CD4-positive, alpha-beta T cell treated with Interleukin-21 for 1 hour (primary cell): ENCODE data around the gene PLCL1.
"Not testable (repeated sequence)": the region's sequence is repeated elsewhere in the genome, so short reads cannot be mapped to it uniquely, and the experiment has no call there.

Source experiments
- DNase-seq: peaks from one replicate; pipeline ENCODE4 v3.0.0-alpha.2; 2020

Gene PLCL1

GRCh38 chr2:198008230-198008629, 203.8 kb downstream of the PLCL1 start:
- no peak for DNase-seq

DNA sequence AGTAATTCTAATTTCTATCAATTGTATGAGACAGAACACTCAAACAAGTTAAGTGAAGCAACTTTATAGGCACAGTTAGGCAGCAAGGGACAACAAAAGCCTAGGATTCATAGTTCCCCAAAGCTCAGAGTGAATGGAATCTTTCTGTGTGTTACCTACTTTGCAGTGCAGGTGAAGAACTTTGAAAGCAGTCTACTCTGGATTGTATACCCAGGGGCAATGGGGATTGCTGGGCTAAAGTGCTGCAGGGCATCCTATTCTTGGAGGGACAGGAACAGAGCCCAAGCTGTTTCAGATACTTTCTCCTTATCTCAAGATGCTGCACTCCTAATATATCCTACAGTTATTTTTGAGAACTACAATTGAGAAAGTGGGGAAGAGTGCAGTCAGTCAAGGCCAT, 207.6 kb downstream of the PLCL1 start:
- no peak for DNase-seq

GRCh38 chr2:198016243-198016642, 211.8 kb downstream of the PLCL1 start:
- no peak for DNase-seq

DNA sequence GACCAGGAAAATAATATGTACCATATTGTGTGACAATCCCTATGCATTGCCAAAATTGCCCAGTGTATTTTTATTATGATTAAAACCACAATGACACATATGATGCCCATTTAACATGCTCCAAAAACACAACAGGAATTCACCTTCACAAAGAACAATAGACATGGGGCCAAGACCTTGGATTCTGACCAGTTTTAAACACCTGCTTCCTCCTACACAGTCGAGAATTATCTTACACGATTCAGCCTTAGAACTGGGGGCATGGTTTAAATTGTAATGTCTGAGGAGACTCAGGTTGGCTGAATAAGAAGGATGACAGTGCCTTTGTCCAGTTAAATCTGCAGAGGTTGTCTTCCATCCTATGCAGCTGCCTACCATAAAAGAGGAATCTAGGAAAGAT, 212.7 kb downstream of the PLCL1 start:
- DNase-seq, result no peak

DNA sequence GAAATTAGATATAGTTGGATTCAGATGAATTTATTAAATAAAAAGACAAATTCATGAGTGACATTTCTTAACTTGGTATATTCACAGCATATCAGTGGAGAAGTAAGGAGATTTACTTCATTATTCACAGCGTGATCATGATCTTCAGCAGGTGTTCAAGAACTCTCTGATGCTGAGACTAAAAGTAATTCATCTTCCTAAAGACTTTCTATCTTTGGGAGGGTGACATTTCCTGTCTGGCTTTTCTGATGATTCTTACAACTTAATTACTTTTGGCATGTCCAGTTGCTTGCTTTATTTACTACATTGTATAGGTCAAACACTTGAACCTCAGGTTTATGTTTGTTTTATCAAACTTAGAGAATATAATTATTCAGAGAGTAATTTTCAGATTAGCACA, 224.6 kb downstream of the PLCL1 start:
- DNase-seq, result no peak

DNA sequence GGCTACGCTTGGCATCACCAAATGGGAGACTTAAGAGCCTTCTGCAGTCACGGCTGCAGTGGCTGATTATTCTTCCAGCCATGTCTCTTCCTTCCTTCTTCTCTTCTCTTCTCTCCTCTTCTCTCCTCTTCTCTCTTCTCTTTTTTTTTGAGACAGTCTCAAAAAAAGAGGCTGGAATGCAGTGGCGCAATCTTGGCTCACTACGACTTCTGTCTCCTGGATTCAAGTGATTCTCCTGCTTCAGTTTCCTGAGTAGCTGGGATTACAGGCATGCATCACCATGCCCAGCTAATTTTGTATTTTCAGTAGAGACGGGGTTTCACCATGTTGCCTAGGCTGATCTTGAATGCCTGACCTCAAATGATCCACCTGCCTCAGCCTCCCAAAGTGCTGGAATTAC, 225.2 kb downstream of the PLCL1 start:
- DNase-seq, result not testable (repeated sequence)

GRCh38 chr2:198033626-198034025, 229.2 kb downstream of the PLCL1 start:
- no peak for DNase-seq

GRCh38 chr2:198036029-198036879, 231.9 kb downstream of the PLCL1 start:
- no peak for DNase-seq

- no peak for DNase-seq
Observed at GRCh38 chr2:198040835-198041234, 236.4 kb downstream of the PLCL1 start.

- DNase-seq, result no peak
Observed at GRCh38 chr2:198042189-198042588, 237.8 kb downstream of the PLCL1 start.

DNA sequence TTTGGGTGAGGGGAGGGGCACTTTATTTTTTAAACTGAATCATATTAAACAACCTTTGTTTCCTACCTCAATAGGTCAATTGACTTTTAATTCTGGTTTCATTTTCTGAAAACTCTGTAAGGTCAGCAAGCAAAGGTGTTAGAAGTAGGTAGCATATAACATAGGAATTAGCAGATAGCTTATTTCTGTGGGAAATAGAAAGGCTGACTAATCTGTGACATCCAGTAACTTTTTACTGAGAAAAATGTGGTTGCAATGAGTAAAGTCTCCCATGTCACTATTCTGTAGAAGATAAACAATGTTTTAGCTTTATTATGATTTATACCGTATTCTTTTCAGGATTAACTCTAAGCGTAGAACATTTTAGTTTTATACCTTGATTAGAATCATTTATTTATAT, 240.4 kb downstream of the PLCL1 start:
- DNase-seq, result no peak

DNA sequence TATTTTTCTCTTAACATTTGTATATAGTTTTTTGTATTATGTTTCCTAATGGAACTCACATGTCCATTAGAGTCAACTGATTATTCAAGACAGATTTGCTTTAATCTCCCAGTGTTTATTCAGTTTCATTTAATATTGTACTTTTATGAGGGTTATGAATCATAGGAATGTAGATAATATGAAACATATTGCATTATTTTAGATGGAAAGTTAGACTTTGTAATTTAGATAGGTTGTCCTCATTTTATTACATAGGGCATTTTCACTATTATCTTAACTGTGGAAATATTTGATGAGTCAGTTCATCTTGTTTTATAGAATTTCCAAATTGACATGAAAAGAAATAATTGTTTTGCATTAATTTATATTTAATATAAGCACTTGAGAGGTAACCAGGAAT, 240.8 kb downstream of the PLCL1 start:
- no peak for DNase-seq

DNA sequence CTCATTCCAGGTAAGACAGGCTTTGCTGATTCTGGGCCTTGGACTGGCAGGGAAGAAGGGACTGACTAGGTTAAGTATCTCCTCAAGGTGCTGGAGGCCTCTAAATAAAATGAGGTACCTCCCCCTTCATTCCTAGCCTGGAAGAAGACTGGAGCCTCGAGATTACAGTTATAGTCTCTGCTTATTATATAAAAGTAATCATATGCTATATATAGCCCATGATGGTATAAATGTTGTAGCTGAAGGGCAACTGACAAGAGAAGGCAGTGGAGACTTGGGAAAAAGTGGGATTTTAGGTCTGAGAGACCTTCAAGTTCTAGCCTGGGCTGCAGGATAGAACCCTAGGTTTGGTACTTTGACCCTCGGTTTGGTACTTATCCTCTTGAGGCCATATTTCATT, 248.3 kb downstream of the PLCL1 start:
- no peak for DNase-seq

DNA sequence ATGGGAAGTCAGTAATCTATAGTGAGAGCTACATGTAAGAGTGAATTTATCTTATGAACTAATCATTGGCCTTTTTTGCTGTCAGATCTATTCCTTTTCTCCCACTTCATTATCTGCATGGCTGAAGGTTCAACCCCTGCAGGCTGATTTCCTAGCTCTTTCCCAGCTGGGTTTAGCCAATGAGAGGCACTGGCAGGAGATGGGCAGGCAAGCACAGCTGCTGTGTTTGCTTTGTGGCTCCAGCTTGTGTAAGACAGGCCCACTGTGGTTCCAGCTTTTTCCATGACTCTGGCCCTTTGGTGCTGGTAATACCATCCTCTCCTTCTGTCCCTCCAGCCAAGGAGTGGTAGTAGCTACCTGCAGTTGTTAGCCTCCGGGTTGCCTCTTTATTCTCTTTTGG, 248.8 kb downstream of the PLCL1 start:
- no peak for DNase-seq

GRCh38 chr2:198053776-198054175, 249.4 kb downstream of the PLCL1 start:
- no peak for DNase-seq

DNA sequence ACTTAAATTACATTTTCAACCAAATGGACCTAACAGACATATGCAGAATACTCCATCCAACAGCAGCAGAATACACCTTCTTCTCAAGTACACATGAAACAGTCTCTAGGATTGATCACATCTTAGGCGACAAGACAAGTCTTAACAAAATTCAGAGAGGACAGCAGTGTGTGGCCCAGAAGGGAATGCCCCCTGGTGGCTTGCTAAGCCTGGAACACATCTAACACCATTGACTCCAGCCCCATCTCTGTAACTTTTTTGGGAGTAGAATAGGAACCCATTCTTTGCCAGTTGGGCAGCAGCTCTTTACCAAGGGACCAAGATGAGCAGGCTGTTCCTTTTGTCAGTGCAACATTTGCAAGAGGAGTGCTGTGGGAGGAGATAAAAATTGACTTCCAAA, 249.9 kb downstream of the PLCL1 start:
- peak; percentile 45 for DNase-seq

- DNase-seq, result no peak
Observed at GRCh38 chr2:198055716-198056115, 251.3 kb downstream of the PLCL1 start.

DNA sequence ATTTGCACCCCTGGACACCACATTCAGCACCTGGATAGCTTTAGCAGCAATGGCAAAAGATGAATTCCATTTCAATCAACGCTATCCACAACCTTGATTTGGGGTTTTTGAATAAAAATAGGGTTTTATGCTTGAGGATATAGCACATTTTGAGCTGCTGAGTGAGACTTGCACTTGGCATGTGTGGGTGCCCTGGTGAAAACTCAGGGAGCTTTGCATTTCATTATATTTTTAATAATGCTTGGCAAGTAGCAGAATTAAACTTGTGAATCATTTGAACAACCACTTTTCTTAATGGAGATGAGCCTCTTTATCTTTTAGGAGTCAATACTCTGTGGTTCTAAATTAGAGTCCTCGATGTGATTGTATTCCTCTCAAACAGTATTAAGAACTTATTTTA, 252.4 kb downstream of the PLCL1 start:
- DNase-seq, result no peak

GRCh38 chr2:198059800-198060199, 255.4 kb downstream of the PLCL1 start:
- DNase-seq, result no peak

- DNase-seq, result no peak
Observed at GRCh38 chr2:198060277-198060676, 255.9 kb downstream of the PLCL1 start.

- no peak for DNase-seq
Observed at GRCh38 chr2:198062826-198063225, 258.4 kb downstream of the PLCL1 start.

- DNase-seq, result no peak
Observed at GRCh38 chr2:198063242-198063641, 258.8 kb downstream of the PLCL1 start.

DNA sequence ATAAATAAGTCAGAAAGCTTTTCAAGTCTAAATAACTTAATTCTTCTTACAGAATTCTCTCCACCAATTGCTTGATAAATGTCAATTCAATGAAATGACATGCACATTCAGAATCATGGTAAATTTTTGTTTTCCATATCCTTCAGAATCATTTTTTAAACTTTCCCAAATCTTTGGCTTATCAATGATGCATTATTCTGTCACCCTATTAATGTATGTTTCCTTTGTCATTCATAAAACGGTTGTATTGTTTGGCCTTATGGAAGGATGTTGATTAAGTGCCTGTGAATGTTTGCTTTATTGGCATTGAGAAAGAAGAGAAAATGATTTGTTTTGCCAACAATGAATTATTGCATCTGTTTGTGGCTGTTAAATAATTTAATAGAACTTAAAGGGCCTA, 260.9 kb downstream of the PLCL1 start:
- DNase-seq, result no peak

DNA sequence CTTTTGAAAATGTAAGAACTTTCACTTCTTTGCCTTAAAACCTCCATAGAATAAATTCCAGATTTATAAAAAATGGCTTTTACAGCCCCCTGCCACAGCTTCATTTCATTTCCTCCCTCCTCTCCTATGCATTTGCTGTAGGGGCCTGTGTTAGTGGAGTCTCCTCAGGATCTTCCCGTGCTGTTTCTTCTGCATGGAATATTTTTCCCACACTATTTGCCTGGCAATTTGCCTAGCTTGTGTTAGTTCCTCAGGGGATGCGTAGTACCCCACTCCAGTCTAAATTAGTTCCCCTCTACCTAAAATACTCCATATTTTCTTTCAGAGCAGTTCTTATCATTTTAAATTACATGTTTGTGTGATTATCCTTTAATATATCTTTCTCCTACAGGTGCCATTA, 262.2 kb downstream of the PLCL1 start:
- DNase-seq, result no peak

DNA sequence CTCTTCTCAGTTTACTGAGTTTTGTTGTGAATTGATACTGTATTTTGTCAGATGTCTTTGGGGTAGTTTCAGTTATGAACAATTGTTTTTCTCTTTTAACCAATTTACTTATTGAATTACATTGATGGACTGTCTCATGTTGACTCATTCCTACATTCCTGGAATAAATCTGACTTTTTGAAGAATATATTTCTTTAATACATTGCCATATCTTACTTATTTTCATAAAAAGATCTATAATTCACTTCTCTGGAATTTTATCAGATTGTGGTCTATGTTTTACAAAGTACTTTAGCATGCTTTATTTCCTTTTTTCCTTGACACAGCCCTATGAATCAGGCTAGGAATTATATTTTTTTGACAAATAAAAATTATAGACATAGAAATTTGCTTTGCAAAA, 268.3 kb downstream of the PLCL1 start:
- DNase-seq, result no peak
